Adrenal gland (tissue), 12 donors: ENCODE measurements around the gene DPP6. TPM values are rescaled to one million over a fixed set of nuclear protein-coding genes. Genes with fewer than 3 reads are reported as not detected.
"Not testable (repeated sequence)": the region's sequence is repeated elsewhere in the genome, so short reads cannot be mapped to it uniquely, and the experiment has no call there.

Experiments used
- DNase-seq, 7 donors: peaks; one replicate each; pipeline ENCODE4 v3.0.0-alpha.2; 2019 to 2020
- H3K27ac ChIP-seq, 5 donors: fragments of 200-600 bp; sonication (generic) in 4 of 5; 1 replicate in 3 of 5; 2 replicates in 2 of 5; pipeline versions ENCODE4 v1.5.1 to v1.8.0; 2016 to 2020; ENCODE audit warnings: mild to moderate bottlenecking in 1 of 5
- H3K27me3 ChIP-seq: fragments of 200-600 bp; 2 replicates; pipeline ENCODE4 v1.8.0; 2021
- H3K36me3 ChIP-seq, 2 donors: fragments of 200-600 bp; replicated peaks in 1 of 2; 1 replicate in 1 of 2; 2 replicates in 1 of 2; pipeline versions ENCODE4 v1.5.1 to v1.8.0; 2018 to 2022
- H3K4me1 ChIP-seq, 2 donors: fragments of 200-600 bp; replicated peaks in 1 of 2; 1 replicate in 1 of 2; 2 replicates in 1 of 2; pipeline versions ENCODE4 v1.5.1 to v1.8.0; 2018 to 2021
- H3K4me3 ChIP-seq, 4 donors: fragments of 200-600 bp; sonication (generic) in 3 of 4; one replicate each; pipeline ENCODE4 v1.5.1; 2016 to 2018
- H3K9me3 ChIP-seq, 3 donors: fragments of 200-600 bp; sonication (generic) in 1 of 3; replicated peaks in 1 of 3; 1 replicate in 2 of 3; 2 replicates in 1 of 3; pipeline versions ENCODE4 v1.5.1 to v1.8.0; 2016 to 2021
- WGBS, 4 donors: extraction: QIAGEN DNeasy Blood & Tissue Kit in 2 of 4; methylation state at CpG; one replicate each; pipeline versions ENCODE4 v1.1.5 to v1.1.7; 2013 to 2017; 5-methylcytosine and 5-hydroxymethylcytosine counted together
- intact Hi-C, 2 donors: fragments of 100-400 bp; cut with DNase I; formaldehyde crosslinking; loops; one replicate each; pipeline versions ENCODE4 v1.14.1 to v1.15.0; 2022 to 2023
- polyA plus RNA-seq, 3 donors: library from polyadenylated mRNA; stranded (reverse); fragments of 200-250 nt in 2 of 3; fragments of 350-450 nt in 1 of 3; fragmentation: Illumina TruSeq in 1 of 3; extraction: RNeasy Lipid Tissue Mini Kit (QIAGEN cat#74804) in 1 of 3; gene quantifications; one replicate each; pipeline ENCODE4 v1.2.3, GENCODE V29; 2013 to 2014
- total RNA-seq, 9 donors: library from RNA; depleted of rRNA in 4 of 9; stranded (reverse); fragments of >200 nt in 4 of 9; fragments of 120-200 nt in 1 of 9; fragmentation: NEBNext Ultra II Directional in 1 of 9; extraction: Animal tissue kit (Norgen Biotek cat#: 25700) in 1 of 9; gene quantifications; one replicate each; pipeline versions ENCODE4 v1.1.0 to v1.2.4, GENCODE V29; 2013 to 2023
- TF ChIP-seq, protein P1 (sequence below), 6 experiments: fragments of 450-650 bp in 4 of 6; fragments of 200-600 bp in 2 of 6; sonication (generic) in 1 of 6; IDR thresholded peaks; 1 replicate in 5 of 6; 2 replicates in 1 of 6; pipeline versions ENCODE4 v1.5.1 to v1.8.0; 2016 to 2021; ENCODE audit warnings: antibody characterized with exemption in 6 of 6, mild to moderate bottlenecking in 2 of 6, moderate library complexity in 1 of 6
- donor health status: healthy with polysubstance abuse.
- donor health status: Bipolar disorder and iron deficiency.
- donor health status: DM: yes; HTN: yes; CAD: no.
- donor health status: DM: no; HTN: no; CAD: no.
- donor health status: DM: no; HTN: no; CAD: no.
- donor health status: DM: yes; HTN: yes; CAD: no.

The DPP6 gene
- total and polyA plus RNA-seq, 12 donors: 0.39 to 13.1 (median 5.1) TPM

DNA sequence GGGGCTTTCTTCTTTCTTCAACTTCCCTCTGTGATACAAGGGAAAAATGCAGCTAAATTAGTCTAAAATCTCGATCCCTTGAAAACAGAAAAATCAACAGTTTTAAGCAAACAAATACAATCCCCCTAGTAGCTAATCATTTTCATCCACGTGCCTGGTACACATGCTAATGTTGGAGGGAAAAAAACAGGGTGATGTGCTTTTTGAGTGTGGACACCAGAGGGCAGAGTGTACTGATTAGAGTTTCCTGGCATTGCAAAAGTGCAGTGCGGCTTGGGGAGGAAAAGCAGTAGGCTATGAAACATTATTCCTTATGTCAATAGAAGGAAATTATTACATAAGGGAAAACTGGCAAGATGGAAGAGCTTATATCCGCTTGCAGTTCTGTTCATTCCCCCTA is 19.6 kb downstream of the DPP6 start:
- H3K4me1 ChIP-seq, intact Hi-C loops, H3K4me3 ChIP-seq, H3K27me3 ChIP-seq, H3K36me3 ChIP-seq, H3K27ac ChIP-seq, H3K9me3 ChIP-seq: not testable (repeated sequence)
- DNase-seq: peak in 5 of 7 donors; percentile 20 to 75 (median 25)
- TF ChIP-seq, protein P1, sequence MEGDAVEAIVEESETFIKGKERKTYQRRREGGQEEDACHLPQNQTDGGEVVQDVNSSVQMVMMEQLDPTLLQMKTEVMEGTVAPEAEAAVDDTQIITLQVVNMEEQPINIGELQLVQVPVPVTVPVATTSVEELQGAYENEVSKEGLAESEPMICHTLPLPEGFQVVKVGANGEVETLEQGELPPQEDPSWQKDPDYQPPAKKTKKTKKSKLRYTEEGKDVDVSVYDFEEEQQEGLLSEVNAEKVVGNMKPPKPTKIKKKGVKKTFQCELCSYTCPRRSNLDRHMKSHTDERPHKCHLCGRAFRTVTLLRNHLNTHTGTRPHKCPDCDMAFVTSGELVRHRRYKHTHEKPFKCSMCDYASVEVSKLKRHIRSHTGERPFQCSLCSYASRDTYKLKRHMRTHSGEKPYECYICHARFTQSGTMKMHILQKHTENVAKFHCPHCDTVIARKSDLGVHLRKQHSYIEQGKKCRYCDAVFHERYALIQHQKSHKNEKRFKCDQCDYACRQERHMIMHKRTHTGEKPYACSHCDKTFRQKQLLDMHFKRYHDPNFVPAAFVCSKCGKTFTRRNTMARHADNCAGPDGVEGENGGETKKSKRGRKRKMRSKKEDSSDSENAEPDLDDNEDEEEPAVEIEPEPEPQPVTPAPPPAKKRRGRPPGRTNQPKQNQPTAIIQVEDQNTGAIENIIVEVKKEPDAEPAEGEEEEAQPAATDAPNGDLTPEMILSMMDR (IDR thresholded peaks at IDR 0.05): peak; percentile 8 to 47 (median 29)
- 6 to 16% (median 12%) methylated on average over 4 of the region's 4 CpGs for WGBS, 4 donors

GRCh38 chr7:154072395-154073181 is 20.4 kb downstream of the DPP6 start:
- DNase-seq: peak in 1 of 7 donors; percentile 57
- 62 to 73% (median 68%) methylated on average over 4 to 15 of the region's 15 CpGs for WGBS, 4 donors
- H3K4me1 ChIP-seq, H3K9me3 ChIP-seq, H3K36me3 ChIP-seq, H3K4me3 ChIP-seq, H3K27me3 ChIP-seq, H3K27ac ChIP-seq, intact Hi-C loops: not testable (repeated sequence)

GRCh38 chr7:154078523-154078922 is 26.3 kb downstream of the DPP6 start:
- intact Hi-C loops, DNase-seq, H3K9me3 ChIP-seq, H3K4me3 ChIP-seq, H3K27me3 ChIP-seq, H3K27ac ChIP-seq, H3K4me1 ChIP-seq, H3K36me3 ChIP-seq: not testable (repeated sequence)
- WGBS, 4 donors: 63 to 81% (median 75%) methylated on average over 2 of the region's 2 CpGs

GRCh38 chr7:154080249-154080648 is 28.1 kb downstream of the DPP6 start:
- H3K9me3 ChIP-seq, intact Hi-C loops, DNase-seq, H3K27ac ChIP-seq, H3K36me3 ChIP-seq, H3K4me3 ChIP-seq, H3K4me1 ChIP-seq, H3K27me3 ChIP-seq: not testable (repeated sequence)
- 64 to 89% (median 80%) methylated on average over 2 to 3 of the region's 3 CpGs; no CpG with 5 or more reads in 1 of the 4 donors for WGBS, 4 donors

DNA sequence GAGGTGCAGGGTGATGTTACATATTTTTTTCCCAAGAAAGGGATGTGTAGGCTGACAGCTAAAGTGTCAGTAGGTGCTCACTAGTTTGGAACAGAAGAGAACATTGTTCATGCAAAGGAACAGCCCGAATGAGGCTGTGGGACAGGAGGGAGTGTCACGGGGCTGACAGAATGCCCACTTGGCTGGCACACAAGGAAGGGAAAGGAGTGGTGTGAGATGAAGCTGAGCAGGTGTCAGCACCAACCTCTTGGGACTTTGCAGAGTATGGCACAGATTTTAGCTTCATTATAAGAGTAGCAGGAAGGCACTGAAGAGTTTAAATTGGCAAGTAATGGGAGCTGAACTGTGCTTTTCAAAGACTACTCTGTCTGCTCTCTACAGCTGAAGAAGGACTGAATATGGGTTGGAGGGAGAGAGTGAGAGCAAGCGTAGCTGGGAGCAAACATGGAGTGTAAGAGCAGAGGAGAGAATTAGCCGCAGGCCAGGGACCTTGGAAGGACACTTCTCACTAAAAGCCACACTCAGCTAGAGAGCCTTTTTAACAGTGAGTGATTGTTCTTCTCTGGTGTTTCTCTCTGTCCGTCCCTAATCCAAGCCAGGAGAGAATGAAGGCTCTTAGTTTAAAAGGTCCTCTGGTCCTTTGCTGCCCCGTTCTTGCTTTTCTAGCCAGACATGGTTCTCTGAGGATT is 35.0 kb downstream of the DPP6 start:
- WGBS, 4 donors: 46 to 71% (median 66%) methylated on average over 4 to 6 of the region's 6 CpGs
- H3K27ac ChIP-seq, H3K4me3 ChIP-seq, H3K36me3 ChIP-seq, H3K27me3 ChIP-seq, H3K4me1 ChIP-seq, DNase-seq, intact Hi-C loops, H3K9me3 ChIP-seq: not testable (repeated sequence)

DNA sequence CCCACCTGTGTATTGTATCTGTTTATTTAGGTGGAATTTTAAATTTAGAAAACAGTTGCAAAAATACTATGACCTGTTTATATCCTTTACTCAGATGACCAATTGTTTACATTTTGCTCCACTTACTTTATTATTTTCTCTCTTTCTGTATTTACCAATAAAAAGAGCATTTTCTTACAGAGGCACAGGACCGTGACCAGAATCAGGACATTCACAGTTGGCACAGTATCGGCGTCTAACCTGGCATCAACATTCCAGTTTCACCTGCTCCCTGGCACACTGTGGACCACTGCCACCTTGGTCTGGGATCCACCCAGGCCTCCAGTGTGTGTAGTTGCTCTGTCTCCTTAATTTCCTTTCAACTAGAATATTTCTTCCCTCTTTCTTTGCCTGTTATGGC is 39.9 kb downstream of the DPP6 start:
- 84 to 94% (median 91%) methylated on average over 3 of the region's 3 CpGs for WGBS, 4 donors
- not testable (repeated sequence) for H3K9me3 ChIP-seq, H3K27me3 ChIP-seq

DNA sequence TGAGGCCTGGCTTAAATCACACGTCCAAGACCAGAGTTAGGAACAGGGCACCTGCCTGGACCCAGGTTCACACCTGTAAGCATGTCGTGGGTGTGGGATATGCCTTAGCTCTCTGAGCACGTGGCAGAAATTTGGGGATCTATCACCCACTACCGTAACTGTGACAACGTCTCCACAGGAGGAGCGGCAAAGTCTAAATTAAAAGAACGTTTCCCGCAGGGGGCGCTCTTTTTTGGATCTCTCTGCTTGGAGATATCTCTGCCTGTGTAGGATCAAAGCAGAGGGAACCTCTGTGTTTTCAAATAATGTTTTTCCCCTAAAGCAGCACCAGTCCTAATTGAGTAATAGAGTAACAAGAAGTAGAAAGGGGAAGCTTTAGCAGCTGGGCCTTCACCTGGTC is 43.0 kb downstream of the DPP6 start:
- H3K9me3 ChIP-seq, H3K4me1 ChIP-seq, DNase-seq, H3K27me3 ChIP-seq, H3K36me3 ChIP-seq, intact Hi-C loops, H3K27ac ChIP-seq, H3K4me3 ChIP-seq: not testable (repeated sequence)
- whole genome bisulfite sequencing, 4 donors: 33 to 80% (median 55%) methylated on average over 1 to 9 of the region's 9 CpGs

More for the DNA sequence above, 39.9 kb downstream of the DPP6 start:
- H3K36me3 ChIP-seq, H3K4me3 ChIP-seq, H3K27ac ChIP-seq, intact Hi-C loops, DNase-seq, H3K4me1 ChIP-seq: not testable (repeated sequence)

DNA sequence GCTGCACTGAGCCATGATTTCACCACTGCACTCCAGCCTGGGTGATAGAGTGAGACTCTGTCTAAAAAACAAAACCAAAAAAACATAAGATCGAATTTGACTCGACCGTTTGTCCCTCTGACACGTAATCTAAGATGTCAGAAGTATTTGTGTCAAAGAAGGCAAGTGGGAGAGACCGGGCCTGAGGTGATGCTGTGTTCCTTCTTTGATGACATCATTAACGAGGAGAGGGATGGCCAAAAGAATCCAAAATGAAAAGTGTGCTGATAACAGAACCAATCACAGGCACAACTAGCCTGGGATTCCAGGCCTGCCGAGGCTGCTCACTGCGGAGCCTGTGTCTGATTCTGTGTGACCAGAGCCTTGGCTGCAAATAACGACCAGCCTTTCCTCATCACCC is 52.9 kb downstream of the DPP6 start:
- WGBS, 4 donors: 70 to 85% (median 73%) methylated on average over 9 of the region's 9 CpGs
- H3K36me3 ChIP-seq, DNase-seq, H3K4me3 ChIP-seq, intact Hi-C loops, H3K27me3 ChIP-seq, H3K9me3 ChIP-seq, H3K27ac ChIP-seq, H3K4me1 ChIP-seq: not testable (repeated sequence)

DNA sequence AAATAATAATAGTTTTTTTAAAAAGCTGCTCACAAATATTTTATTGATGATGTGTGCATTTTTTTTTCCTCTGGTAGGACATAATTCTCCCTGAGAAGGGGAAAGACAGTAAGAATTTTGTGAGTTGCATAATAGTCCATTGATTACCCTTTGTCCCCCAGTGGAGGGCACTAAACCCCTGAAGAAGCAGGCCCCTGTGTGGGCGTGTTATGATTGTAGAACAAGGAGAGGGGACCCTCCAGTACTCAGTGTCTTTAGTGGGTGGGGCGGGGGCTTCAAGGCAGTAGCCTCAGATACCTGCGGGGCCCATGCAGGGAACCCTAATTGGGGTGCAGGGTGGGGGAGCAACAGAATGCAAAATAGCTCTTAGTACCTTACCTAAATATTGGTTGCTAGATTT is 57.4 kb downstream of the DPP6 start:
- H3K27me3 ChIP-seq, H3K4me3 ChIP-seq, intact Hi-C loops, H3K27ac ChIP-seq, DNase-seq, H3K4me1 ChIP-seq, H3K9me3 ChIP-seq, H3K36me3 ChIP-seq: not testable (repeated sequence)
- WGBS, 4 donors: no CpG with 5 or more reads among the region's 3 CpGs

GRCh38 chr7:154113732-154114351 is 61.6 kb downstream of the DPP6 start:
- intact Hi-C loops, H3K27ac ChIP-seq, DNase-seq, H3K27me3 ChIP-seq, H3K36me3 ChIP-seq, H3K4me3 ChIP-seq, H3K4me1 ChIP-seq, H3K9me3 ChIP-seq: not testable (repeated sequence)
- WGBS, 4 donors: 51 to 64% (median 57%) methylated on average over 4 of the region's 4 CpGs
